H1 (cell line): Measurements from ENCODE around the gene NABP1. TPM values are rescaled to one million over a fixed set of nuclear protein-coding genes. Genes with fewer than 3 reads are reported as not detected.

Experiments
- CTCF ChIA-PET: fragments of 300-600 bp; sonication (Branson Sonifier 250); formaldehyde crosslinking; loops from one replicate; lab custom pipeline; 2021; ENCODE audit not compliant: partially characterized antibody; lab: Charles Lee
- POLR2A ChIA-PET: fragments of 300-600 bp; sonication (Branson Sonifier 250); formaldehyde crosslinking; loops from one replicate; lab custom pipeline; 2021; ENCODE audit warnings: inconsistent platforms; ENCODE audit not compliant: partially characterized antibody; lab: Charles Lee
- DNase-seq, 2 experiments: peaks; one replicate each; pipeline versions ENCODE4 v3.0.0 to v3.0.0-alpha.2; 2010 to 2022; ENCODE audit warnings: low spot score in 2 of 2, low read depth in 1 of 2, mixed read lengths in 1 of 2
- FAIRE-seq: peaks from 2 replicates; lab custom pipeline; 2011; peaks lifted over from hg19 to GRCh38; lab: Jason Lieb, UNC
- H2AFZ ChIP-seq: 2 replicates; pipeline ENCODE4 v1.8.1; 2012; ENCODE audit warnings: low read length, inconsistent platforms
- H2AK5ac ChIP-seq: 2 replicates; pipeline ENCODE4 v1.6.1; 2013; ENCODE audit warnings: low read depth, low read length
- H2BK120ac ChIP-seq: replicated peaks from 2 replicates; pipeline ENCODE3; 2013; ENCODE audit warnings: low read depth, low read length, inconsistent platforms
- H2BK12ac ChIP-seq: 2 replicates; pipeline ENCODE4 v1.6.1; 2013; ENCODE audit warnings: low read depth, low read length
- H2BK15ac ChIP-seq: 2 replicates; pipeline ENCODE4 v1.6.1; 2013; ENCODE audit warnings: low read length
- H2BK20ac ChIP-seq: 2 replicates; pipeline ENCODE4 v1.6.1; 2013; ENCODE audit warnings: low read length
- H2BK5ac ChIP-seq: 2 replicates; pipeline ENCODE4 v1.6.1; 2013; ENCODE audit warnings: low read depth, low read length
- H3K14ac ChIP-seq: 2 replicates; pipeline ENCODE4 v1.6.1; 2013; ENCODE audit warnings: inconsistent platforms; ENCODE audit not compliant: insufficient read length
- H3K18ac ChIP-seq: 2 replicates; pipeline ENCODE4 v1.6.1; 2013; ENCODE audit warnings: low read length; ENCODE audit errors: extremely low read depth
- H3K23ac ChIP-seq: 2 replicates; pipeline ENCODE4 v1.6.1; 2013; ENCODE audit warnings: inconsistent platforms; ENCODE audit not compliant: insufficient read length
- H3K23me2 ChIP-seq: 2 replicates; pipeline ENCODE4 v1.6.1; 2013; ENCODE audit warnings: low read depth, low read length
- H3K27ac ChIP-seq: 2 replicates; pipeline ENCODE4 v1.6.1; 2011; ENCODE audit warnings: low read depth, low read length, inconsistent platforms
- H3K27me3 ChIP-seq, 4 experiments: replicated peaks in 1 of 4; 1 replicate in 1 of 4; 2 replicates in 3 of 4; pipeline versions ENCODE4 v1.6.1 to v1.8.1; 2011 to 2013; ENCODE audit warnings: low read length in 3 of 4, mild to moderate bottlenecking in 3 of 4, inconsistent platforms in 2 of 4, mixed read lengths in 2 of 4, moderate library complexity in 1 of 4; ENCODE audit not compliant: control insufficient read depth in 3 of 4, insufficient read depth in 3 of 4; ENCODE audit errors: extremely low read depth in 1 of 4
- H3K36me3 ChIP-seq, 4 experiments: 2 replicates each; pipeline versions ENCODE4 v1.6.1 to v1.8.1; 2011 to 2013; ENCODE audit warnings: mild to moderate bottlenecking in 4 of 4, low read length in 3 of 4, moderate library complexity in 2 of 4, control low read depth in 1 of 4, inconsistent platforms in 1 of 4; ENCODE audit not compliant: insufficient read depth in 4 of 4, control insufficient read depth in 2 of 4
- H3K4ac ChIP-seq: replicated peaks from 2 replicates; pipeline ENCODE3; 2013; ENCODE audit warnings: low read length, low read depth, mixed read lengths, inconsistent platforms; ENCODE audit not compliant: insufficient read length
- H3K4me1 ChIP-seq, 4 experiments: replicated peaks in 1 of 4; 1 replicate in 1 of 4; 2 replicates in 3 of 4; pipeline versions ENCODE4 v1.6.1 to v1.8.1; 2011 to 2013; ENCODE audit warnings: low read length in 3 of 4, inconsistent platforms in 2 of 4, mixed read lengths in 1 of 4; ENCODE audit not compliant: insufficient read depth in 4 of 4, control insufficient read depth in 3 of 4
- H3K4me2 ChIP-seq, 2 experiments: 2 replicates each; pipeline versions ENCODE4 v1.6.1 to v1.8.1; 2011 to 2013; ENCODE audit warnings: low read depth in 2 of 2, low read length in 2 of 2, control low read depth in 1 of 2, inconsistent platforms in 1 of 2, mild to moderate bottlenecking in 1 of 2; ENCODE audit not compliant: insufficient read depth in 1 of 2
- H3K4me3 ChIP-seq, 4 experiments: fragments of 200-600, 300-600 bp in 1 of 4; sonication (generic), shearing (Covaris generic), sonication (Bioruptor Twin) in 1 of 4; 2 replicates each; pipeline versions ENCODE4 v1.5.1 to v1.8.1; 2011 to 2016; ENCODE audit warnings: low read length in 4 of 4, low read depth in 3 of 4, control low read depth in 2 of 4, inconsistent platforms in 2 of 4, mild to moderate bottlenecking in 2 of 4, mixed read lengths in 1 of 4, moderate library complexity in 1 of 4; ENCODE audit not compliant: insufficient read depth in 2 of 4; ENCODE audit errors: extremely low read depth in 1 of 4
- H3K56ac ChIP-seq: replicated peaks from 2 replicates; pipeline ENCODE3; 2013; ENCODE audit warnings: low read depth, mild to moderate bottlenecking, mixed read lengths, low read length, inconsistent platforms; ENCODE audit not compliant: insufficient read length
- H3K79me1 ChIP-seq: 2 replicates; pipeline ENCODE4 v1.6.1; 2013; ENCODE audit warnings: low read depth, low read length, control low read depth
- H3K79me2 ChIP-seq, 2 experiments: 2 replicates each; pipeline versions ENCODE4 v1.6.1 to v1.8.1; 2012 to 2013; ENCODE audit warnings: low read length in 2 of 2, mild to moderate bottlenecking in 2 of 2, inconsistent platforms in 1 of 2; ENCODE audit not compliant: insufficient read depth in 2 of 2, control insufficient read depth in 1 of 2
- H3K9ac ChIP-seq, 4 experiments: replicated peaks in 1 of 4; 1 replicate in 1 of 4; 2 replicates in 3 of 4; pipeline versions ENCODE4 v1.6.1 to v1.8.1; 2011 to 2013; ENCODE audit warnings: low read depth in 3 of 4, low read length in 3 of 4, control low read depth in 2 of 4, mild to moderate bottlenecking in 2 of 4, moderate library complexity in 2 of 4, inconsistent platforms in 1 of 4; ENCODE audit errors: extremely low read depth in 1 of 4
- H3K9me3 ChIP-seq, 2 experiments: 2 replicates each; pipeline versions ENCODE4 v1.6.1 to v1.8.1; 2012 to 2013; ENCODE audit warnings: mild to moderate bottlenecking in 2 of 2, moderate library complexity in 2 of 2, control low read depth in 1 of 2, inconsistent platforms in 1 of 2, low read depth in 1 of 2, low read length in 1 of 2, mixed read lengths in 1 of 2; ENCODE audit not compliant: insufficient read depth in 2 of 2
- H4K20me1 ChIP-seq, 2 experiments: replicated peaks in 1 of 2; 2 replicates each; pipeline versions ENCODE3 to v1.8.1; 2011 to 2013; ENCODE audit warnings: inconsistent platforms in 2 of 2, low read length in 2 of 2, mild to moderate bottlenecking in 1 of 2; ENCODE audit not compliant: insufficient read depth in 2 of 2, control insufficient read depth in 1 of 2
- H4K5ac ChIP-seq: 2 replicates; pipeline ENCODE4 v1.6.1; 2013; ENCODE audit warnings: low read length, low read depth, mixed read lengths, inconsistent platforms; ENCODE audit not compliant: insufficient read length
- H4K8ac ChIP-seq: 2 replicates; pipeline ENCODE4 v1.8.0; 2013; ENCODE audit warnings: mild to moderate bottlenecking, moderate library complexity, low read length, inconsistent platforms; ENCODE audit not compliant: insufficient read depth; ENCODE audit errors: extremely low read depth
- H4K91ac ChIP-seq: replicated peaks from 2 replicates; pipeline ENCODE3; 2013; ENCODE audit warnings: low read length, mixed read lengths, inconsistent platforms; ENCODE audit not compliant: insufficient read length
- BCL11A ChIP-seq, 2 experiments: IDR thresholded peaks; one replicate each; pipeline ENCODE4 v1.6.1; 2011; ENCODE audit warnings: low read depth in 2 of 2, low read length in 2 of 2, mild to moderate bottlenecking in 2 of 2
- CEBPB ChIP-seq: IDR thresholded peaks from 2 replicates; pipeline ENCODE4 v1.6.1; 2012; ENCODE audit warnings: low read depth, low read length
- EP300 ChIP-seq, 2 experiments: IDR thresholded peaks; 1 replicate in 1 of 2; 2 replicates in 1 of 2; pipeline ENCODE4 v1.6.1; 2011 to 2012; ENCODE audit warnings: low read depth in 2 of 2, low read length in 2 of 2, mild to moderate bottlenecking in 2 of 2, borderline replicate concordance in 1 of 2, inconsistent platforms in 1 of 2, moderate library complexity in 1 of 2
- RFX5 ChIP-seq: IDR thresholded peaks from 2 replicates; pipeline ENCODE4 v1.6.1; 2011; ENCODE audit warnings: low read depth, low read length, improper control_type of control experiment, borderline replicate concordance
- SP2 ChIP-seq: IDR thresholded peaks from 2 replicates; pipeline ENCODE4 v1.6.1; 2012; ENCODE audit warnings: mild to moderate bottlenecking, low read length, inconsistent platforms
- SP4 ChIP-seq: IDR thresholded peaks from 2 replicates; pipeline ENCODE4 v1.6.1; 2012; ENCODE audit warnings: low read length, inconsistent platforms
- WGBS, 2 experiments: shearing (Covaris generic) in 1 of 2; methylation state at CpG; one replicate each; pipeline versions ENCODE4 v1.1.6 to v1.1.7; 2013 to 2015; ENCODE audit warnings: low lambda C conversion rate in 2 of 2, mixed read lengths in 2 of 2, inconsistent platforms in 1 of 2, low coverage in 1 of 2, missing lambda C conversion rate in 1 of 2; ENCODE audit not compliant: insufficient replicate concordance in 2 of 2, insufficient coverage in 1 of 2, insufficient read length in 1 of 2; ENCODE audit errors: extremely low coverage in 1 of 2, missing lambda C conversion rate in 1 of 2; 5-methylcytosine and 5-hydroxymethylcytosine counted together
- polyA plus RNA-seq, 7 experiments: library from polyadenylated mRNA; depleted of rRNA in 3 of 7; stranded (reverse) in 5 of 7; unstranded in 2 of 7; fragments of >200 nt in 5 of 7; fragments of 200-250 nt in 2 of 7; gene quantifications; 1 replicate in 5 of 7; 2 replicates in 1 of 7; 4 replicates in 1 of 7; pipeline versions ENCODE4 v1.2.1 to v1.2.3, GENCODE V29; 2011 to 2013; ENCODE audit warnings: missing spikeins in 2 of 7, mixed read lengths in 2 of 7
- total RNA-seq: library from RNA; stranded (reverse); fragmentation: NEBNext Ultra II Directional; extraction: Animal tissue kit (Norgen Biotek cat#: 25700); gene quantifications from 2 replicates; pipeline ENCODE4 v1.2.1, GENCODE V29; 2021

The NABP1 gene
- total and polyA plus RNA-seq, 2 of the 8 experiments (the other 6 are each of a cell fraction or from before 2014, with no cell fraction given) = 0.63 to 4.8 TPM

GRCh38 chr2:191666226-191666625, 11.7 kb upstream of the NABP1 start:
- H3K27ac ChIP-seq = no peak overlapping the region
- POLR2A ChIA-PET = no interaction called here
- no peaks in the 10 kb centered on the region for H3K9me3 ChIP-seq
- no peak overlapping the region for H2BK20ac ChIP-seq
- DNase-seq (no peak), FAIRE-seq (no peak)
- H2BK5ac ChIP-seq = no peak overlapping the region
- TF ChIP-seq BCL11A (IDR thresholded peaks at IDR 0.05; ENCODE audit: low read depth in 2 of 2, low read length in 2 of 2) (no peak), RFX5 (no peak), EP300 (IDR thresholded peaks at IDR 0.05; ENCODE audit: borderline replicate concordance in 1 of 2, low read depth in 2 of 2, low read length in 2 of 2) (no peak), SP4 (no peak), SP2 (no peak), CEBPB (no peak)
- H3K23me2 ChIP-seq = no peaks in the 10 kb centered on the region
- H3K4ac ChIP-seq = no peak overlapping the region
- no peaks in the 10 kb centered on the region for H4K20me1 ChIP-seq
- H3K18ac ChIP-seq = no peak overlapping the region
- CTCF ChIA-PET = interaction anchor here (0.5 to 1.2 kb wide), 2 partner anchors 10 to 28 kb away, joined by 3 to 4 read pairs; no protein-coding TSS in a partner anchor
- no peak overlapping the region for H3K23ac ChIP-seq
- H3K56ac ChIP-seq = no peak overlapping the region
- no peak overlapping the region for H3K4me2 ChIP-seq
- H4K8ac ChIP-seq = no peak overlapping the region
- H3K4me3 ChIP-seq = no peak overlapping the region
- no peak overlapping the region for H4K91ac ChIP-seq
- H3K9ac ChIP-seq = no peak overlapping the region
- no peaks in the 10 kb centered on the region for H3K36me3 ChIP-seq
- no peak overlapping the region for H4K5ac ChIP-seq
- no peaks in the 10 kb centered on the region for H3K27me3 ChIP-seq
- H2BK120ac ChIP-seq = no peak overlapping the region
- H2BK15ac ChIP-seq = no peak overlapping the region
- no peak overlapping the region for H2BK12ac ChIP-seq
- no peaks in the 10 kb centered on the region for H3K79me2 ChIP-seq
- 93% methylated on average over 4 of the region's 4 CpGs; no CpG with 5 or more reads in 1 of the 2 experiments for WGBS, 2 experiments
- no peak overlapping the region for H3K14ac ChIP-seq
- no peaks in the 10 kb centered on the region for H3K79me1 ChIP-seq
- 0 out of 2 replicates have a peak overlapping the region, but pooled peaks have one; percentile 40 for H2AFZ ChIP-seq
- H2AK5ac ChIP-seq = no peak overlapping the region
- no peaks in the 10 kb centered on the region for H3K4me1 ChIP-seq
